ENCODE data around the gene EDEM1.
"Not testable (repeated sequence)": the region's sequence is repeated elsewhere in the genome, so short reads cannot be mapped to it uniquely, and the experiment has no call there.

EDEM1 gene

DNA sequence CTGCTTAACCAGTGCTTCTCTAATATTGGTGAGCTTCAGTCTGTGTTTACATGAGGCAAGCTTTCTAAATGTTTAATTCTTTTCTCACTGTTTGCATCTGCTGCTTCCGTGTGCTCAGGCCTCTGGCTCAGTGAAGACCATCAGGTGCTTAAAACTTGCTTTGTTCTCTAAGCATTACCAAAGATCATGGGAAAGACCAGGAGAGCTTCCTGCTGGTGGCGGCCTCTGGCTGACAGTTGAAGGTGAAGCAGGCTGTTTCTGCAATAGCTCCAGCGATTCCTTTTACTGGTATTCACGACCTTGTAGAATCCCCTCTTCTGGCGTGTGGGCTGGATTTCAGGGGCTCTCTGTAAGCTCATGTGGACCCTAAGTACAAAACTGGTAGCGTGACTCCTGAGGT lies 45.1 kb downstream of the EDEM1 start:
- no peak for DNase-seq (ENCODE audit: low spot score)

DNA sequence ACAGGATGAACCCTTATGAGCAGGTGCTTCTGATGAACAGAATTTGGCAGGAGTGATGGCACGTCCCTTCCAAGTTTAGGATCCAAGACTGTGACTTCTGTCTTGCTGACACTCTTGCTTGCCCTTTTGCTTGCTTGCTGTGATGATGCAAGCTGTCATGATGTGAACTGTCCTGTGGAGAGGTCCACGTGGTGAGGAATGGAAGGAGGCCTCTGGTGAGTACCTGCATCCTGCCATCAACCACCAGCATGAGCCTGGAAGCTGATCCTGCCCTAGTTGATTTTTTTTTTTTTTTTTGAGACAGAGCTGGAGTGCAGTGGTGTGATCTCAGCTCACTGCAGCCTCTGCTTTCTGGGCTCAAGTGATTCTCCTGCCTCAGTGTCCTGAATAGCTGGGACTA lies 45.5 kb downstream of the EDEM1 start:
- no peak for DNase-seq (ENCODE audit: low spot score)

- DNase-seq (ENCODE audit: low spot score), result no peak
Observed at GRCh38 chr3:5235655-5236054, 48.1 kb downstream of the EDEM1 start.

DNA sequence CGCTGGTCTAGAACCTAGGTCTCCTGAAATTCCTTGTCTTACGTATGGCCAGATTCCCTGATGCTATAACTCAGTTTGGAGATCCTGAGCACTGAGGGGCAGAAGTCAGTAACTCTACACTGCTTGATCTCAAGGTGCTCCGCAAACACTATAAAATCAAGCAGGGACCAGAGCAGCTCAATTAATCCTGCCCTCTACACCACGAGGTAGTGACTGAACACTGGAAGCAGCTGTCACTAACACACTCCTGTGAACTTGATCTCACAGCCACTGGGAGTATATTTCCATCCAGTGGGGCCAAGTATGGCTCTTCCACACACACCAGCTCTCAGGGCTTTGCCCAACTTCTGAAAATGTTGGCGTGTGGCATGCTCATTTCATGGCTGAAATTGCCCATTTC lies 51.0 kb downstream of the EDEM1 start:
- DNase-seq (ENCODE audit: low spot score), result no peak

DNA sequence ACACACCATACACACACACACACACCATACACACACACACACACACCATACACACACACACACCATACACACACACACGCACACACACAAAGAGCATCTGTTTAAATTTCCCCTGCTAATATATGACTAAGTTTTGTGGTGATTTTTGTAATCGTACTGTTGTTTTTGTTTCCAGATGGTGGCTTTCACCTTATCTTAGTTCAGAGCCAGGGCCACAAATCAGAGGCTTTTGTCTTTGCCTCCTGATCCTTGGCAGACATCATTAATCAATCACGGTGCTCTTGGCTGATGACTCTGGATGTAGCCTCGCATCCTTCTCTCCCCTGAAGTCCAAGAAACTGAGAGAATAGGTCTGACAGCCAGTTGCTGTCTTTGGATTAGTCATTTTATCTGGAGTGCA lies 52.1 kb downstream of the EDEM1 start:
- DNase-seq (ENCODE audit: low spot score), result no peak

GRCh38 chr3:5240740-5241139 lies 53.2 kb downstream of the EDEM1 start:
- no peak for DNase-seq (ENCODE audit: low spot score)

DNA sequence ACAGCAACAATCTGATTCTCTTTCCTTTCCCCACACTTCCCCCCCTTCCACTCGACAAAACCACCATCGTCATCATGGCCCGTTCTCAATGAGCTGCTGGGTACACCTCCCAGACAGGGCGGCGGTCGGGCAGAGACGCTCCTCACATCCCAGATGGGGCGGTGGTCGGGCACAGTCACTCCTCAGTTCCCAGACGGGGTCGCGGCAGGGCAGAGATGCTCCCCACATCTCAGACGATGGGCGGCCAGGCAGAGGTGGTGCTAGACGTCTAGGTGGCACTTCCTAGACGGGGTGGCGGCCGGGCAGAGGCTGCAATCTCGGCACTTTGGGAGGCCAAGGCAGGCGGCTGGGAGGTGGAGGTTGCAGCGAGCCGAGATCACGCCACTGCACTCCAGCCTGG lies 55.3 kb downstream of the EDEM1 start:
- not testable (repeated sequence) for DNase-seq (ENCODE audit: low spot score)

GRCh38 chr3:5245927-5246326 lies 58.4 kb downstream of the EDEM1 start:
- DNase-seq (ENCODE audit: low spot score), result no peak

DNA sequence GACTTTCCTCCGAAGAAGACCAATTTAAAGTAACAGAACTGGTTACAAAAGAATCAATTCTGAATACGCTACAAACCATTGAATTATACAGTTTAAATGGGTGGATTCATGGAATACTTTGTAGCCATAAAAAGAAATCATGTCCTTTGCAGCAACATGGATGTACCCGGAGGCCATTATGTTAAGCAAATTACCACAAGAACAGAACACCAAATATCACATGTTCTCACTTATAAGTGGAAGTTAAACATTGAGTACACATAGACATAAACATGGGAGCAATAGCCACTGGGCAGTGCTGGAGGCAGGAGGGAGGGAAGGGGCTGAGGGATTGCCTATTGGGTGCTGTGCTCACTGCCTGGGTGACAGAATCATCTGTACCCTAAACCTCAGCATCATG lies 61.3 kb downstream of the EDEM1 start:
- DNase-seq (ENCODE audit: low spot score), result no peak

GRCh38 chr3:5250467-5251195 lies 63.1 kb downstream of the EDEM1 start:
- no peak for DNase-seq (ENCODE audit: low spot score)

DNA sequence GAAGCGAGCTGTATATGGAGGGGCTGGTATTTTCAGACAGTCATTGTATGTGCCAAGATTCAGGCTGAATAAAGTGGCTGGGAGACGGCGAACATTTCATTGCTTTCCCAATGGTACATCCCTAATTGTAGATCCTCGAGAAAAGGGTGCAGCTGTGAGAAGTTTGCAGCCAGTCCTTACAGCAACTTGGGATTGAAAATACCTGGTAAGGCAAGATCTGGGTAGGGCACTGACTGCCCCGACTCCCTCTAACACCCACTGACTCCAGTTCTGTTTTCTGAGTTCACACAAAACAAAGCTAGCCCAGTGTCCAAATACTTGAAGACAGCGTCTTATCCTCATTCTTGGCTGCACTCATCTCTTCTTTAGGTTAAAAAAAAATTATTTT lies 63.7 kb downstream of the EDEM1 start:
- DNase-seq (ENCODE audit: low spot score), result no peak

GRCh38 chr3:5252131-5252530 lies 64.6 kb downstream of the EDEM1 start:
- DNase-seq (ENCODE audit: low spot score), result no peak

GRCh38 chr3:5254281-5255048 lies 67.0 kb downstream of the EDEM1 start:
- no peak for DNase-seq (ENCODE audit: low spot score)

DNA sequence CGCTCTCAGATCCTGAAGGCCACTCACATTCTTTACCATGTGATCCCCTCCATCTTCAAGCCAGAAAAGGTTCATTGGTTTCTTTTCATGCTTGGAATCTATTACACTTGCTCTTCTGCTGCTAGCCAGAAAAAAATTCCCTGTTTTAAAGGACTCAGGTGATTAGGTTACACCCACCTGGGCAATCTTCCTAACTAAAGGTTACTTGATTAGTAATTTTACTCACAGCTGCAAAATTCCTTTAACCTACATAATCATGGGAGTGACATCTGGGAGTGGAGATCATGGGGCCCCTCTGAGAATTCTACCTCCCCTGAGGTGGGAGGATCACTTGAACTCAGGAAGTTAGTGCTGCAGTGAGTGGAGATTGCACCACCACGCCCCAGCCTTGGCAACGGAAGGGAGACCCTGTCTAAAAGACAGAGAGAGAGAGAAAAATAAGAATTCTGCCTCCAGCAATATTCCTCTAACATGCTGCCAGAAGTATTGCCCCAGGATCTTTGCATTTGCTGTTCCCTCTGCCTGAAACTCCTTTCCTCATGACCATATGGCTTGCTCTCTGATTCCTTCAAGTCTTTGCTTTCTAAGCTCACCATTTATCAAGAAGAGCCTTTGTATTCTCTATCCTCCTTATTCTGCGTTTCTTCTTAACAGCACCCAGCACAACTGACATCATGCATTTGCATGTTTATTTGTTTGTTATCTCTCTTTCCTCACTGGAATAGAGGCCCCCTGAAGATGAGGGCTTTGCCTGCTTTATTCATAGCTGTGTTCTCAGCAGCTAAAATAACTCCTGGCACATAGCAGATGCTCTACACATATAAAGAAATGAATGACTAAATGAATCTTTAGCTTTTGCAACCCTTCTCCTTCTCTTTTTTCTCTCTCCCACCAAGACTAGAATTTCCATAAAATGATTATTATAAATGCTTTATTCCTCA lies 68.2 kb downstream of the EDEM1 start:
- no peak for DNase-seq (ENCODE audit: low spot score)

DNA sequence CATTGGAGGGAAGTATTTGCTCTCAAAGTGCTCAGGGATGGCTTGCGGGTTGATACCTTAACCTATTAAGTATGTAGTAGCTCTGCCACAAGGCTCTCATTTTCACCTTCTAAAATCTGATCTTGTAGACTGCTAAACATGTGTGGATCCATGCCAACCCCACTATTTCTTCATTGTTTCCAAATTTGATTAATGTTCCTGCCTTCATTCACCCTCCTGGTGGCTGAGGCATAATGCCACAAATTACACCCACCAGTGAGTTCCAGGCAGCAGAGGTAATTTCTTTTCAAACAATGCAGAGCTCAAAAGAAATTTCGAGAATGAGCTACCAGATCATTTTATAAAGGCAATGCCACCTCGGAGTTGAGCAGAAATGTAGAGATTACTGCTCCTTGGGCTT lies 71.0 kb downstream of the EDEM1 start:
- no peak for DNase-seq (ENCODE audit: low spot score)

GRCh38 chr3:5260992-5261501 lies 73.5 kb downstream of the EDEM1 start:
- no peak for DNase-seq (ENCODE audit: low spot score)

DNA sequence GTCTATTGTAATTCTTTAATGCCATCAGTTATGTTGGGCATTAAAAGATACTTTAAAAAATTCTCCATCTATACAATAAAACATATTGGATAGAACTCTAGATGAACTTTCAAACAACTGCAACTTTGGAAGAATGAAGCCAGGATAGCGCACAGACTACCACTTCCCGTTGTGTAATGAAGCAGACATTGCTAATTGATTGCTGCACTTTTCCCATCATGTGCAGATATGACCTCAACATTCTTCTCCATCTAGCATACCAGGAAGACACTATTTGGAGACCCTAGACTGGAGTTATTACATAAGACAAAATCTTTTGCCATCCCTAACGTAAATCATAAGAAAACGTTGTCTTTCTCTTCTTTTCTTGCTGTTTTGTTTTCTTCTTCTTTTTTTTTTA lies 75.0 kb downstream of the EDEM1 start:
- DNase-seq (ENCODE audit: low spot score), result no peak

GRCh38 chr3:5264093-5264600 lies 76.6 kb downstream of the EDEM1 start:
- no peak for DNase-seq (ENCODE audit: low spot score)

DNA sequence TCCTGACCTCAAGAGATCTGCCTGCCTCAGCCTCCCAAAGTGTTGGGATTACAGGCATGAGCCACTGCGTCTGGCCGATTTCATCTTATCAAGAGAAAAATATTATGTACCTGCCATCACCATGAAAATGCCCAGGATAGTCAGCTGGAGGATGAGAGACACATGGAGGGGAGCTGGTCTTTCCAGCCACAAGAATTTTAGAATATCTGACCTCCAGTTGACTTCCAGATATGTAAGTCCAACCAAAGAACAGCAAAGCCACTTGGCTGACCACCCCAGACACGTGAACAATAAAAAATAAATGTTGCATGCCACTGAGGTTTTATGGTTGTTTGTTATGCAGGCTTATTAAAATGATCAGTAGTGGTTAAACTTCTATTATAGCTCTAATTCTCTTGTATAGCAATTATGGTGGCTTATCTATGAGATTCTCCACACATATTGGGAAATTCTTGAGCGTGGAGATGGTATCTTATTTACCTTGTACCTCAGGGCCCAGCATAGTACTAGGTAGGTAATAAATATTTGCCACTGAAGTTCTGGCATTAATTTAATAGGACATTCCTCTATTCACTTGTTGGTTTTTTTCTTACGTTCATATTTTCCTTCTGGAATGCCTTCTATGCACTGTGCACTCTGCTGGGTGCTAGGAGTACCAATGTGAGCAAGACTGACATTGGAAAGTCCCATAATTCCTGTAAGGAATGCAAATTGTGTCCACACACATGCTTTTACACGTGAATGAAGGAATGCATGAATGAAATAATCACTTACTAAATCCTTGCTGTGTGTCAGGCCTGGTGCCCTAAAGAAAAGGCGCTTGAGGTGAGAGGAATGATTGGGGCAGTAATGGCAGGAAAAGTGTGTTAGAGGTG lies 77.6 kb downstream of the EDEM1 start:
- no peak for DNase-seq (ENCODE audit: low spot score)

DNA sequence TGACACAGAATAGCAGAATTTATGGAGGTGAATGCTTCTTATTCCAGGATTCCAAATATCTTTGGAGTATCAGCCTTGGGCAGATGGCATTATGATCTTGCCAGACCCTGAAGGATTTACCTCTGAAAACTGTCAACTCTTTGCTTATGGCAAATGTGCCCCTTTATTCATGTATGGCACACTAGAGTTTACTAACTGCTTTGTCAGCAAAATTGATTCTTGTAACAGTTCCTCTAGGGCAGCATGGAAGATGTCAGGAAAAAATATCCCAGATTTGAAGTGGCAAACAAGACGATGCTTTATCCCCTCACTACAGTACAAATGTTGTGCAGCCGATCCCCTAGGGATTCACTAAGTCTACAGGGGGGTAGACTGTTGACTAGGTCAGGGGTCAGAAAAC lies 79.7 kb downstream of the EDEM1 start:
- no peak for DNase-seq (ENCODE audit: low spot score)

DNA sequence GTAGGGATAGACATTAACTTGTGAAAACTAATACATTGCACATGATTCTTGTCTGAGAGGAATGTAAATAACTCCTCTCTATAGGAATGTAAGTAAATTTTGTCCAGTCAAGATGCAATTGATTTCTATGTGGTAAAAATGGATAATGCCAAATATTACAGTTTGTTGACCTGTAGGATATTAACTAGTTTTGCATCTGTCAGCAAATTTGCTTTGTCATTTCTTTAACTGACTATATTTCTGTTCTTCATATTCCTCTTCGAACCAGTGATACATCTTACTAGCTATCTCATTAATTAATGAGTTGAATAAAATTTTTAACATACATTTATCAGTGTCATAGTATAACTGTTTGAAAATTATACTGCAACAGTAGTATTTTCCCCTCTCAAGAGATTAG lies 80.4 kb downstream of the EDEM1 start:
- no peak for DNase-seq (ENCODE audit: low spot score)

Data from SW480 (cell line).